ENCODE data around the gene FAM204A. TPM values are rescaled to one million over a fixed set of nuclear protein-coding genes. Genes with fewer than 3 reads are reported as not detected.

FAM204A gene
- polyA plus RNA-seq, 1 experiment, result 23.1 TPM

DNA sequence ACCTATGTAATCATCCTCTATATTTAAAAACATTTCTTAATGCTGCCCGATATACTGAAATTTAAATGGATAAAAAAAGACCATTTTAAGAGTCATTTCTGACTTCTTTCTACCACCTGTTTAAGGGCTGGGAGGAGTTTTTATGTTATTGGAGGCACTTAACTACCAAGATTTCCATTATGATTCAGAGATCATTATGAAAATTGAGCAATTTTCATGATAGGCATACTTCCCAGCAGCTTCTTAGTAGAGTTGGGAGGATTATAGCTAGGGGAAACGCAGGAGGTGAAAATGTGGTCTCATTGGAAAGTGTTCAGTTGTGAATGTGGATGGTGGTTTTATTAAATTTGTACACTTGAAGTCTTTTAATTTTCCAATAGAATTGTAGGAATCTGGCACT lies 28.4 kb upstream of the FAM204A start:
- Histone ChIP-seq H3K27me3 (ENCODE audit: control insufficient read depth, insufficient read depth, low read length) (no peaks in the 10 kb centered on the region), H3K4me3 (ENCODE audit: low read depth, low read length) (no peak overlapping the region), H3K36me3 (ENCODE audit: control insufficient read depth, insufficient read depth, low read length) (no peaks in the 10 kb centered on the region)
- no peak for TF ChIP-seq CTCF (IDR thresholded peaks at IDR 0.05; ENCODE audit: insufficient read depth, low read depth, low read length)
- no peak for DNase-seq (ENCODE audit: low read depth)
- POLR2A ChIA-PET, result no interaction called here
- CTCF ChIA-PET, result interaction anchor here (1.2 kb wide), 1 partner anchor 9 kb away, joined by 3 read pairs; no protein-coding TSS in a partner anchor

DNA sequence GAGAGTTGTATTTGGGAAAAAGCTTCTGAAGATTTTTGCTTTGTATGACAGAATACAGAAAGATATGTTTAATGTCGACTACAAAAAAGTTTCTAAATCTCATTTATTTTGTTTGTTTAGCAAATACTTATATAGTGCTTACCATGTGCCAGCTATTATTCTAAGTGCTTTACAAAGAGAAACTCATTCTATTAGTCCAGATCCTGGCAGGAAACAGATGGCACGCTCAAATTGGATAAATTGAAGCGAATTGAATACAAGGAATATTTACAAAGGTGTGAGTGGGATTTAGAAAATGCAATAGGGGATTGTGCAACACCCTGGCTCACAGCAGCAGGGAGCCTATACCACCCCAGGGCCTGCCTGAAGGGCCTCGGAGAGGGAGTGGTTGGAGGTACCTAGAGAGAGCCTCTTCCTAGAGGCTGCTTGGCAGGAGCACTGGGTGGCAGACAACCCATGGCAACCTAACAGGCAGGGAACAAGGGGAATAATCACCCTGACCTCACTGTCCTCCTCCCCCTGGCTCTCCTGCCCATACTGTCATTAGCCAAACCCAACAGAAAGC lies 27.6 kb upstream of the FAM204A start:
- no peaks in the 10 kb centered on the region for H3K27me3 ChIP-seq (ENCODE audit: control insufficient read depth, insufficient read depth, low read length)
- CTCF ChIA-PET, result interaction anchor here (1.2 kb wide), 1 partner anchor 9 kb away, joined by 3 read pairs; no protein-coding TSS in a partner anchor
- POLR2A ChIA-PET, result no interaction called here
- DNase-seq (ENCODE audit: low read depth), result no peak
- no peak for TF ChIP-seq CTCF (IDR thresholded peaks at IDR 0.05; ENCODE audit: insufficient read depth, low read depth, low read length)
- H3K4me3 ChIP-seq (ENCODE audit: low read depth, low read length), result no peak overlapping the region
- H3K36me3 ChIP-seq (ENCODE audit: control insufficient read depth, insufficient read depth, low read length), result no peaks in the 10 kb centered on the region

GRCh38 chr10:118365702-118366101 lies 23.6 kb upstream of the FAM204A start:
- CTCF ChIA-PET, result interaction anchor here (0.7 to 1.6 kb wide), 3 partner anchors 10 to 51 kb away, joined by 3 to 4 read pairs (median 3); no protein-coding TSS in a partner anchor
- no peaks in the 10 kb centered on the region for H3K36me3 ChIP-seq (ENCODE audit: control insufficient read depth, insufficient read depth, low read length)

GRCh38 chr10:118362103-118362502 lies 20.0 kb upstream of the FAM204A start:
- no peak overlapping the region for H3K4me3 ChIP-seq (ENCODE audit: low read depth, low read length)
- ChIA-PET POLR2A (no interaction called here), CTCF (no interaction called here)
- no peaks in the 10 kb centered on the region for H3K36me3 ChIP-seq (ENCODE audit: control insufficient read depth, insufficient read depth, low read length)
- H3K27me3 ChIP-seq (ENCODE audit: control insufficient read depth, insufficient read depth, low read length), result no peaks in the 10 kb centered on the region
- TF ChIP-seq CTCF (IDR thresholded peaks at IDR 0.05; ENCODE audit: insufficient read depth, low read depth, low read length), result no peak
- no peak for DNase-seq (ENCODE audit: low read depth)

More at GRCh38 chr10:118365702-118366101, 23.6 kb upstream of the FAM204A start:
- POLR2A ChIA-PET, result no interaction called here
- Histone ChIP-seq H3K4me3 (ENCODE audit: low read depth, low read length) (no peak overlapping the region), H3K27me3 (ENCODE audit: control insufficient read depth, insufficient read depth, low read length) (no peaks in the 10 kb centered on the region)
- no peak for DNase-seq (ENCODE audit: low read depth)
- TF ChIP-seq CTCF (IDR thresholded peaks at IDR 0.05; ENCODE audit: insufficient read depth, low read depth, low read length), result no peak

GRCh38 chr10:118358327-118358726 lies 16.2 kb upstream of the FAM204A start:
- H3K4me3 ChIP-seq (ENCODE audit: low read depth, low read length), result no peak overlapping the region
- no peaks in the 10 kb centered on the region for H3K27me3 ChIP-seq (ENCODE audit: control insufficient read depth, insufficient read depth, low read length)
- no peak for TF ChIP-seq CTCF (IDR thresholded peaks at IDR 0.05; ENCODE audit: insufficient read depth, low read depth, low read length)
- no peak for DNase-seq (ENCODE audit: low read depth)
- CTCF ChIA-PET, result no interaction called here
- no peaks in the 10 kb centered on the region for H3K36me3 ChIP-seq (ENCODE audit: control insufficient read depth, insufficient read depth, low read length)
- POLR2A ChIA-PET, result no interaction called here

All from BJ (cell line).